Caco-2 (cell line): ENCODE measurements around the gene GLYATL3. TPM values are rescaled to one million over a fixed set of nuclear protein-coding genes. Genes with fewer than 3 reads are reported as not detected.
A peak's percentile ranks its signal among the peaks of the same experiment; 100 is the strongest.

ENCODE experiments used
- BruUV-seq: library from RNA; stranded (reverse); fragments of 400-500 nt; replicated peaks from 2 replicates; lab custom pipeline; 2021; lab: Mats Ljungman, UMichigan
- CTCF ChIA-PET: fragments of 300-600 bp; sonication (Branson Sonifier 250); formaldehyde crosslinking; loops from one replicate; lab custom pipeline; 2022; ENCODE audit warnings: antibody characterized with exemption; lab: Charles Lee
- POLR2A ChIA-PET: fragments of 300-600 bp; sonication (Branson Sonifier 250); formaldehyde crosslinking; loops from one replicate; lab custom pipeline; 2022; ENCODE audit warnings: antibody characterized with exemption; lab: Charles Lee
- DNase-seq, 2 experiments: peaks; one replicate each; pipeline versions ENCODE4 v3.0.0 to v3.0.0-alpha.2; 2020 to 2022
- H3K27me3 ChIP-seq: replicated peaks from 2 replicates; pipeline ENCODE4 v1.6.0; 2011; ENCODE audit warnings: low read length; ENCODE audit not compliant: control insufficient read depth, insufficient read depth
- H3K36me3 ChIP-seq: 2 replicates; pipeline ENCODE4 v1.5.1; 2011; ENCODE audit warnings: low read length; ENCODE audit not compliant: control insufficient read depth, insufficient read depth
- H3K4me1 ChIP-seq: fragments of 250-450 bp; sonication (Bioruptor Pico); 2 replicates; pipeline ENCODE4 v1.5.1; 2020; ENCODE audit warnings: mild to moderate bottlenecking
- H3K4me3 ChIP-seq: 2 replicates; pipeline ENCODE4 v1.5.1; 2011; ENCODE audit warnings: low read depth, mild to moderate bottlenecking, control low read depth, low read length
- H3K9me3 ChIP-seq: fragments of 250-450 bp; sonication (Bioruptor Pico); 2 replicates; pipeline ENCODE4 v1.5.1; 2020; ENCODE audit warnings: mild to moderate bottlenecking, moderate library complexity
- H3K27ac Mint-ChIP-seq: one replicate; pipeline ENCODE4 v1.8.0; 2022; ENCODE audit warnings: mixed read lengths; ENCODE audit not compliant: unreplicated experiment
- H3K27me3 Mint-ChIP-seq: one replicate; pipeline ENCODE4 v1.8.0; 2022; ENCODE audit warnings: mixed read lengths; ENCODE audit not compliant: insufficient read depth, unreplicated experiment
- H3K36me3 Mint-ChIP-seq: one replicate; pipeline ENCODE4 v1.8.0; 2022; ENCODE audit warnings: mild to moderate bottlenecking, mixed read lengths; ENCODE audit not compliant: insufficient read depth, unreplicated experiment
- H3K4me1 Mint-ChIP-seq: one replicate; pipeline ENCODE4 v1.8.0; 2022; ENCODE audit warnings: low read depth, mixed read lengths; ENCODE audit not compliant: unreplicated experiment
- H3K4me3 Mint-ChIP-seq: one replicate; pipeline ENCODE4 v1.8.0; 2022; ENCODE audit warnings: mild to moderate bottlenecking, moderate library complexity, mixed read lengths; ENCODE audit not compliant: unreplicated experiment
- H3K9me3 Mint-ChIP-seq: one replicate; pipeline ENCODE4 v1.8.0; 2022; ENCODE audit warnings: mixed read lengths; ENCODE audit not compliant: unreplicated experiment
- CTCF ChIP-seq, 2 experiments: fragments of 200-600 bp in 1 of 2; IDR thresholded peaks; 1 replicate in 1 of 2; 2 replicates in 1 of 2; pipeline versions ENCODE4 v1.5.1 to v1.8.0; 2011 to 2022; ENCODE audit warnings: antibody characterized with exemption in 1 of 2, control low read depth in 1 of 2, inconsistent platforms in 1 of 2, low read depth in 1 of 2, low read length in 1 of 2, mild to moderate bottlenecking in 1 of 2, moderate library complexity in 1 of 2; ENCODE audit not compliant: insufficient read depth in 1 of 2, severe bottlenecking in 1 of 2, unreplicated experiment in 1 of 2
- intact Hi-C: fragments of 100-400 bp; cut with micrococcal nuclease; formaldehyde crosslinking; loops from one replicate; pipeline ENCODE4 v1.10.0; 2022; ENCODE audit not compliant: unreplicated experiment
- total RNA-seq: library from RNA; stranded (reverse); gene quantifications from 2 replicates; pipeline ENCODE4 v1.2.3, GENCODE V29; 2022

Gene GLYATL3
- total RNA-seq, 1 experiment from 2014 or later, result not detected

DNA sequence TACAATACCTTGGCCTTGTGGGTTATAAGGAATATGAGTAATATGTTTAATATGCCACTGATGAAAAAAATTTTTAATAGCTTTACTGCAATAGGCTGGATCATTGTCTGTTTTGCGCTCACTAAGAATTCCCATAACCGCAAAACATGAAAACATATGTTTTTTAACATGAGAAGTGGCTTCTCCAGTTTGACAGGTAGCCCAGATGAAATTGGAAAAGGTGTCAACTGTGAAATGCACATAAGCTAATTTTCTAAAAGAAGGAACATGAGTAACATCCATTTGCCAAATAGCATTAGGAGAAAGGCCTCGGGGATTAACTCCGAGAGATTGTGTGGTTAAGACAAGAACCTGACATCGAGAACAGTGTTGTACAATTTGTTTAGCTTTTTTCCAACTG lies 4.9 kb downstream of the GLYATL3 start:
- POLR2A ChIA-PET, result no interaction called here
- Mint-ChIP-seq H3K27me3 (no peaks in the 10 kb centered on the region), H3K9me3 (peaks cover 29% of the 10 kb centered on the region), H3K27ac (no peak overlapping the region), H3K4me1 (peaks cover 9% of the 10 kb centered on the region), H3K36me3 (no peaks in the 10 kb centered on the region), H3K4me3 (no peak overlapping the region)
- BruUV-seq, result no TSS peak
- DNase-seq, result no peak
- no peaks in the 10 kb centered on the region for H3K9me3 ChIP-seq
- no peak overlapping the region for H3K4me3 ChIP-seq
- H3K27me3 ChIP-seq, result no peaks in the 10 kb centered on the region
- TF ChIP-seq CTCF (IDR thresholded peaks at IDR 0.05; ENCODE audit: insufficient read depth in 1 of 2, low read depth in 1 of 2, low read length in 1 of 2, severe bottlenecking in 1 of 2, unreplicated experiment in 1 of 2), result no peak
- no peaks in the 10 kb centered on the region for H3K4me1 ChIP-seq
- H3K36me3 ChIP-seq, result no peaks in the 10 kb centered on the region
- intact Hi-C loops, result no loop called here
- CTCF ChIA-PET, result no interaction called here

DNA sequence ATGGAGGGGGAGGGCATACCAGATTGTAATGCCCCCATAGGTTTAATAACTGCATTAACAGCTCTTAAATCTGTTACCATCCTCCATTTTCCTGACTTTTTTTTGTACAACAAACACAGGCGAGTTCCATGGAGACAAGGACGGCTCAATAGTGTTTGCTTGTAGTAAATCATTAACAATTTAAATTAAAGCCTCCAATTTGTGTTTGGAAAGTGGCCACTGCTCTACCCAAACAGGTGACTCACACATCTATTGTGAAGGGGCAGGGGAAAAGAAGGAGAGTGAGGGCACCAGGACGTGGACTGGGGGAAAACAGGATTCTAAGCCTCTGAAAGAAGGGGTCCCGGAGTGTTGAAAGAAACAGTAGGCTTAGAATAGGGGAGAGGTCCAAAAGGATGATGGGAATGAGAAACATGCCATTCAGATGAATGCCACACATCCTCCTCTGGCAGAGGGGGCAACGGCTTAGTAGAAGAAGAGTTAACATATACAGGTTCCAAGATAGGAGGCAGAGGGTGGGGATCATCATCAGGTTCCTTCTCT lies 6.9 kb downstream of the GLYATL3 start:
- no peak for TF ChIP-seq CTCF (IDR thresholded peaks at IDR 0.05; ENCODE audit: insufficient read depth in 1 of 2, low read depth in 1 of 2, low read length in 1 of 2, severe bottlenecking in 1 of 2, unreplicated experiment in 1 of 2)
- Histone ChIP-seq H3K4me3 (no peak overlapping the region), H3K27me3 (no peaks in the 10 kb centered on the region), H3K4me1 (no peaks in the 10 kb centered on the region), H3K9me3 (no peaks in the 10 kb centered on the region), H3K36me3 (no peaks in the 10 kb centered on the region)
- POLR2A ChIA-PET, result no interaction called here
- intact Hi-C loops, result no loop called here
- Mint-ChIP-seq H3K27me3 (no peaks in the 10 kb centered on the region), H3K4me1 (peaks cover 9% of the 10 kb centered on the region), H3K4me3 (no peak overlapping the region), H3K9me3 (peaks cover 29% of the 10 kb centered on the region), H3K27ac (peak overlapping the region; percentile 5), H3K36me3 (no peaks in the 10 kb centered on the region)
- DNase-seq, result peak in 1 of 2 experiments; percentile 7
- BruUV-seq, result no TSS peak
- CTCF ChIA-PET, result no interaction called here

- DNase-seq, result no peak
- H3K9me3 Mint-ChIP-seq, result peaks cover 29% of the 10 kb centered on the region
- H3K36me3 ChIP-seq, result no peaks in the 10 kb centered on the region
- peaks cover 7% of the 10 kb centered on the region; the same call in 1 of the 2 replicates for H3K4me1 ChIP-seq
- no peak for TF ChIP-seq CTCF (IDR thresholded peaks at IDR 0.05; ENCODE audit: insufficient read depth in 1 of 2, low read depth in 1 of 2, low read length in 1 of 2, severe bottlenecking in 1 of 2, unreplicated experiment in 1 of 2)
- BruUV-seq, result no TSS peak
- intact Hi-C loops, result no loop called here
- no peaks in the 10 kb centered on the region for H3K27me3 ChIP-seq
- ChIA-PET CTCF (no interaction called here), POLR2A (no interaction called here)
- H3K4me1 Mint-ChIP-seq, result peaks cover 16% of the 10 kb centered on the region
- H3K27ac Mint-ChIP-seq, result no peak overlapping the region
- no peaks in the 10 kb centered on the region for H3K9me3 ChIP-seq
- no peaks in the 10 kb centered on the region for H3K36me3 Mint-ChIP-seq
- no peak overlapping the region for H3K4me3 ChIP-seq
- H3K4me3 Mint-ChIP-seq, result no peak overlapping the region
- no peaks in the 10 kb centered on the region for H3K27me3 Mint-ChIP-seq
These were observed 9.6 kb downstream of the GLYATL3 start for GRCh38 chr6:49509342-49509741.
